ENCODE data around the gene HRH3.

DNA sequence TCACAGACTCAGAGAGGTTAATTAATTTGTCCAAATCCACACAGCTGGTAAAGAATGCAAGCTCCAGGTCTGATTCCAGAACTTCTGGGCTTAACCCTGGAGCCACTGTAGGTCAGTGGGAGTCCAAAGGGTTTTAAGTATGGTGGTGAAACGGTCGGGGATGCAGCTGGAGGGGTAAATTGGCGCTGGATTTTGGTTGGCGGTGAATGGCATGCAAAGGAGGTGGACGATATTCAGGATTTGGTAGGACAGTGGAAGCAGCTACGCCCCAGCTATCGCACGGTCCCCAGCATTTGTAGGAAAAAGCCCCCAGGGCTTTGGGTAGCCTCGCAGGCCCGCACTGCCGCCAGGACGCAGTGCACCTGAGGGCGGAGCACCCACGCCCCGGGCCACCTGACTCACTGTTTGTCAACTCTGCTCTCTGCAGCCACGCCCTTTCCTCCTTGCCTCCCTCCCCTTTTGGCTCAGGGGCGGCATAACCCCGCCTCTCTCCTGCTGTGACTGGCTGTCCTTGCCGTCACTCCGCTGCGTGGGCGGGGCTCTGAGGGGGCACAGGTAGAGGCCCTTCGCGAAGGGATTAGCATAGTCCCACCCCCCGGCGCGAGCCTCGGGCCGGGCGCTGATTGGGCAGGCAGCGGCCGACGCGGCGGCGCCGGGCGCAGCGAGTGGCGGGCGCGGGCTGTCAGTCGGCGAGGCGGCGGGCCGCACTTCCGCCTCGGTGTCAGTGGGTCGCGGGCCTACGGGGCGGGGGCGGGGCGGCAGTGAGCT lies 17.9 kb upstream of the HRH3 start, which contains the start of gene OSBPL2:
- TF ChIP-seq, protein P1, sequence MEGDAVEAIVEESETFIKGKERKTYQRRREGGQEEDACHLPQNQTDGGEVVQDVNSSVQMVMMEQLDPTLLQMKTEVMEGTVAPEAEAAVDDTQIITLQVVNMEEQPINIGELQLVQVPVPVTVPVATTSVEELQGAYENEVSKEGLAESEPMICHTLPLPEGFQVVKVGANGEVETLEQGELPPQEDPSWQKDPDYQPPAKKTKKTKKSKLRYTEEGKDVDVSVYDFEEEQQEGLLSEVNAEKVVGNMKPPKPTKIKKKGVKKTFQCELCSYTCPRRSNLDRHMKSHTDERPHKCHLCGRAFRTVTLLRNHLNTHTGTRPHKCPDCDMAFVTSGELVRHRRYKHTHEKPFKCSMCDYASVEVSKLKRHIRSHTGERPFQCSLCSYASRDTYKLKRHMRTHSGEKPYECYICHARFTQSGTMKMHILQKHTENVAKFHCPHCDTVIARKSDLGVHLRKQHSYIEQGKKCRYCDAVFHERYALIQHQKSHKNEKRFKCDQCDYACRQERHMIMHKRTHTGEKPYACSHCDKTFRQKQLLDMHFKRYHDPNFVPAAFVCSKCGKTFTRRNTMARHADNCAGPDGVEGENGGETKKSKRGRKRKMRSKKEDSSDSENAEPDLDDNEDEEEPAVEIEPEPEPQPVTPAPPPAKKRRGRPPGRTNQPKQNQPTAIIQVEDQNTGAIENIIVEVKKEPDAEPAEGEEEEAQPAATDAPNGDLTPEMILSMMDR (IDR thresholded peaks at IDR 0.05): no peak
- no peak for TF ChIP-seq EZH2phosphoT487 (IDR thresholded peaks at IDR 0.05)
- no peak for TF ChIP-seq EZH2 (IDR thresholded peaks at IDR 0.05)
